G401 (cell line): ENCODE measurements around the gene OR6F1. TPM values are rescaled to one million over a fixed set of nuclear protein-coding genes. Genes with fewer than 3 reads are reported as not detected.

Experiments
- total RNA-seq: library from RNA; depleted of rRNA; stranded (reverse); fragments of >200 nt; shearing (Covaris generic); gene quantifications from 2 replicates; pipeline ENCODE4 v1.2.3, GENCODE V29; 2014; rRNA removed

Gene OR6F1
- total RNA-seq, 1 experiment from 2014 or later: not detected

Other genes starting within 250 kb of the OR6F1 start
- gene OR2C3, start 180.2 kb downstream of the OR6F1 start, total RNA-seq: not detected in 2 replicates
- not detected in 2 replicates for gene GCSAML, start 167.5 kb downstream of the OR6F1 start, total RNA-seq
- not detected in 2 replicates for gene OR2G2, start 128.3 kb downstream of the OR6F1 start, total RNA-seq
- not detected in 2 replicates for gene OR2G3, start 111.1 kb downstream of the OR6F1 start, total RNA-seq
- gene OR13G1, start 36.9 kb downstream of the OR6F1 start, total RNA-seq: not detected in 2 replicates
- gene OR14K1, start 22.0 kb upstream of the OR6F1 start, total RNA-seq: not detected in 2 replicates
- gene OR14A2, start 31.5 kb upstream of the OR6F1 start, total RNA-seq: not detected in 2 replicates
- not detected in 2 replicates for gene OR1C1, start 43.9 kb upstream of the OR6F1 start, total RNA-seq
- not detected in 2 replicates for gene OR14A16, start 107.5 kb upstream of the OR6F1 start, total RNA-seq
- gene OR11L1, start 125.2 kb upstream of the OR6F1 start, total RNA-seq: not detected in 2 replicates
- not detected in 2 replicates for gene TRIM58, start 140.5 kb upstream of the OR6F1 start, total RNA-seq
- gene OR2W3, start 178.9 kb upstream of the OR6F1 start, total RNA-seq: not detected in 2 replicates
- not detected in 2 replicates for gene OR2T8, start 203.6 kb upstream of the OR6F1 start, total RNA-seq
- gene OR2AJ1, start 208.2 kb upstream of the OR6F1 start, total RNA-seq: not detected in 2 replicates
- not detected in 2 replicates for gene OR2L8, start 232.2 kb upstream of the OR6F1 start, total RNA-seq
- gene OR2AK2, start 248.6 kb upstream of the OR6F1 start, total RNA-seq: not detected in 2 replicates